Measurements from ENCODE around the gene WDR73. TPM values are rescaled to one million over a fixed set of nuclear protein-coding genes. Genes with fewer than 3 reads are reported as not detected.
A peak's percentile ranks its signal among the peaks of the same experiment; 100 is the strongest.

Gene WDR73
- total RNA-seq, 1 experiment from 2014 or later, result 35.7 TPM

DNA sequence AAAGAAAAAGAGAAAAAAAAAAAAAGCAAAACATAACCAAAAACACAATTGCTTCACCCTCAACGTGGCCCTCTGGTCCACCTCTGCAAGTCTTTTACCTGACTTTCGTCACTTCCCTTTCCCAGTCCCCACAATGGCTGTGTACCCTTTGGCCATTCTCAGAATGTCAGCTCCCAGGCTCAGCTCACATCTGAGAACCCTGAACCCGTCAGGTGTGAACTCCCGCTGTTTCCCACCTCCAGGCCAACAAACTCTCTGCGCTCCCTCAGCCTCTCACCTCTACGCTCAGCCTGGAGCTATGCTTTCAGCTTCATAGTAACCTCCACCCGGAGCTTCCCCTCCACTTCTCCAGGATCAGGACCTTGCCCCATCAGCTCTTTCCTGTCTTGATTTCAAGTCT is 29.7 kb downstream of the WDR73 start:
- Histone ChIP-seq H3K36me3 (ENCODE audit: insufficient read depth, low read length) (peaks cover 29% of the 10 kb centered on the region), H3K9me3 (ENCODE audit: low read length) (peaks cover 24% of the 10 kb centered on the region), H4K20me1 (ENCODE audit: insufficient read depth, low read depth, low read length) (no peaks in the 10 kb centered on the region), H3K4me2 (ENCODE audit: low read depth, low read length, poor library complexity, severe bottlenecking) (no peak overlapping the region), H3K4me1 (ENCODE audit: low read length) (no peaks in the 10 kb centered on the region), H3K79me2 (ENCODE audit: low read length) (no peaks in the 10 kb centered on the region), H3K4me3 (ENCODE audit: low read length) (no peak overlapping the region), H3K27ac (ENCODE audit: low read length) (no peak overlapping the region), H2AFZ (ENCODE audit: low read length) (no peak overlapping the region), H3K9ac (ENCODE audit: low read length) (no peak overlapping the region), H3K27me3 (ENCODE audit: low read length) (no peaks in the 10 kb centered on the region), H3K9me2 (replicated peaks; ENCODE audit: insufficient read depth, low read length) (no peaks in the 10 kb centered on the region)
- DNase-seq, result no peak

DNA sequence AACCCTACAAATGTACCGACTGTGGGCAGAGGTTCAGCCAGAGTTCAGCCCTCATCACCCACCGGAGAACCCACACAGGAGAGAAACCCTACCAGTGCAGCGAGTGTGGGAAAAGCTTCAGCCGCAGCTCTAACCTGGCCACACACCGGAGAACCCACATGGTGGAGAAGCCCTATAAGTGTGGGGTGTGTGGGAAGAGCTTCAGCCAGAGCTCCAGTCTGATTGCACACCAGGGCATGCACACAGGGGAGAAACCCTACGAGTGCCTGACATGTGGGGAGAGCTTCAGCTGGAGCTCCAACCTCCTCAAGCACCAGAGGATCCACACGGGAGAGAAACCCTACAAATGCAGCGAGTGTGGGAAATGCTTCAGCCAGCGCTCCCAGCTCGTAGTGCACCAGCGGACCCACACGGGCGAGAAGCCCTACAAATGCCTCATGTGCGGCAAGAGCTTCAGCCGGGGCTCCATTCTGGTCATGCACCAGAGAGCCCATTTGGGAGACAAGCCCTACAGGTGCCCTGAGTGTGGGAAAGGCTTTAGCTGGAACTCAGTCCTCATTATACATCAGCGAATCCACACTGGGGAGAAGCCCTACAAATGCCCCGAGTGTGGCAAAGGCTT is 32.6 kb downstream of the WDR73 start:
- Histone ChIP-seq H2AFZ (ENCODE audit: low read length) (no peak overlapping the region), H3K27me3 (ENCODE audit: low read length) (no peaks in the 10 kb centered on the region), H3K9ac (ENCODE audit: low read length) (no peak overlapping the region), H4K20me1 (ENCODE audit: insufficient read depth, low read depth, low read length) (no peaks in the 10 kb centered on the region), H3K9me2 (replicated peaks; ENCODE audit: insufficient read depth, low read length) (no peaks in the 10 kb centered on the region), H3K36me3 (ENCODE audit: insufficient read depth, low read length) (peaks cover 32% of the 10 kb centered on the region), H3K4me2 (ENCODE audit: low read depth, low read length, poor library complexity, severe bottlenecking) (no peak overlapping the region), H3K27ac (ENCODE audit: low read length) (no peak overlapping the region), H3K4me1 (ENCODE audit: low read length) (no peaks in the 10 kb centered on the region), H3K79me2 (ENCODE audit: low read length) (peaks cover 1% of the 10 kb centered on the region; the same call in 1 of the 2 replicates), H3K4me3 (ENCODE audit: low read length) (no peak overlapping the region), H3K9me3 (ENCODE audit: low read length) (peaks cover 24% of the 10 kb centered on the region)
- no peak for DNase-seq

DNA sequence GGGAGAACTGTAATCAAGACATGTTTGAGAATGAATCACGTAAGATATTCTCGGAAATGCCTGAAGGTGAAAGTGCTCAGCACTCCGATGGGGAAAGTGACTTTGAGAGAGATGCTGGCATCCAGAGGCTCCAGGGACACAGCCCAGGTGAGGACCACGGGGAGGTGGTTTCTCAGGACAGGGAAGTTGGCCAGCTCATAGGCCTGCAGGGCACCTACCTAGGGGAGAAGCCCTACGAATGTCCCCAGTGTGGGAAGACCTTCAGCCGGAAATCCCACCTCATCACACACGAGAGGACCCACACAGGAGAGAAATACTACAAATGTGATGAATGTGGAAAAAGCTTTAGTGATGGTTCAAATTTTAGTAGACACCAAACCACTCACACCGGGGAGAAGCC is 33.5 kb downstream of the WDR73 start:
- Histone ChIP-seq H3K4me3 (ENCODE audit: low read length) (0 out of 2 replicates have a peak overlapping the region, but pooled peaks have one; percentile 12), H3K36me3 (ENCODE audit: insufficient read depth, low read length) (peaks cover 34% of the 10 kb centered on the region), H3K9ac (ENCODE audit: low read length) (no peak overlapping the region), H3K27ac (ENCODE audit: low read length) (no peak overlapping the region), H3K4me2 (ENCODE audit: low read depth, low read length, poor library complexity, severe bottlenecking) (no peak overlapping the region), H3K9me2 (replicated peaks; ENCODE audit: insufficient read depth, low read length) (no peaks in the 10 kb centered on the region), H3K9me3 (ENCODE audit: low read length) (peaks cover 24% of the 10 kb centered on the region), H3K79me2 (ENCODE audit: low read length) (peaks cover 5% of the 10 kb centered on the region; the same call in 1 of the 2 replicates), H3K4me1 (ENCODE audit: low read length) (no peaks in the 10 kb centered on the region), H2AFZ (ENCODE audit: low read length) (no peak overlapping the region), H4K20me1 (ENCODE audit: insufficient read depth, low read depth, low read length) (no peaks in the 10 kb centered on the region), H3K27me3 (ENCODE audit: low read length) (no peaks in the 10 kb centered on the region)
- DNase-seq, result no peak

DNA sequence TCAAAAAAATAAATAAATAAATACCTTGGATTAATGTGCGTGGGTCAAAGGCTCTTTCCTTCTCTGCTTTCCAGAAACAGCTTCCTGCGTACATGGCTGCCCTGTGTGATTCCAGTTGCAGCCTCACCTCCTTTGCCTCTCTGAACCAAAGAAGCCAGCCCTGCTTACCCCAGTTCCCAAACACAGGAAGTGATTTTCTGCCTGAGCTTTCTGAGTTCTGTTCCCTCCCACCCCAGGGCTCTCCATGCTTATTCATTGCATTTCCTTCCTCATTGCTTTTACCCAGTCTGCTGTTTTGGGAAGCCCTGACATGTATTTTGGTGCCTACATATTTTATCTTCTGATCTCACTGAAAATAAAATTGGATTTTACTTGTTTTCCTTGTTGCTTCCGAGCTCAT is 37.8 kb downstream of the WDR73 start:
- H3K9ac ChIP-seq (ENCODE audit: low read length), result no peak overlapping the region
- H3K4me3 ChIP-seq (ENCODE audit: low read length), result no peak overlapping the region
- H3K27ac ChIP-seq (ENCODE audit: low read length), result no peak overlapping the region
- H3K36me3 ChIP-seq (ENCODE audit: insufficient read depth, low read length), result peaks cover 17% of the 10 kb centered on the region
- H3K79me2 ChIP-seq (ENCODE audit: low read length), result peaks cover 5% of the 10 kb centered on the region; the same call in 1 of the 2 replicates
- no peak for DNase-seq
- H2AFZ ChIP-seq (ENCODE audit: low read length), result no peak overlapping the region
- peaks cover 9% of the 10 kb centered on the region for H3K9me3 ChIP-seq (ENCODE audit: low read length)
- no peak overlapping the region for H3K4me2 ChIP-seq (ENCODE audit: low read depth, low read length, poor library complexity, severe bottlenecking)
- no peaks in the 10 kb centered on the region for H3K9me2 ChIP-seq (replicated peaks; ENCODE audit: insufficient read depth, low read length)
- H3K4me1 ChIP-seq (ENCODE audit: low read length), result no peaks in the 10 kb centered on the region
- no peaks in the 10 kb centered on the region for H4K20me1 ChIP-seq (ENCODE audit: insufficient read depth, low read depth, low read length)
- no peaks in the 10 kb centered on the region for H3K27me3 ChIP-seq (ENCODE audit: low read length)

DNA sequence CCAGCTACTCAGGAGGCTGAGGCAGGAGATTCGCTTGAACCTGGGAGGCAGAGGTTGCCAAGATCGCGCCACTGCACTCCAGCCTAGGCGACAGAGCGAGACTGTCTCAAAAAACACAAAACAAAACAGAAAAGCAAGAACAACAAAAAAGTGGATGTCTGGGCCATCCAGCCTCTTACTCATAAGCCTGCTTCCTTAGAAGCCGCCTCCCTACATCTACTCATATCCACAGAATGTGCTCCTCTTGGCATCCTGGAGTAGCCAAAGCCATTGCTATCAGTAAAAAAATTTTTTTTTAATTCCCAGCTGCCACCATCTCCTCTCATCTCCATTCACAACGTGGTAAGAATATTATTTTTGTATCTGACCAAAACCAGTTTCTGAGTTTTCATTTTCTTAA is 42.5 kb downstream of the WDR73 start:
- Histone ChIP-seq H3K9ac (ENCODE audit: low read length) (no peak overlapping the region), H3K4me1 (ENCODE audit: low read length) (0 out of 2 replicates have a peak, but pooled peaks cover 3% of the 10 kb centered on the region), H3K9me3 (ENCODE audit: low read length) (no peaks in the 10 kb centered on the region), H3K9me2 (replicated peaks; ENCODE audit: insufficient read depth, low read length) (no peaks in the 10 kb centered on the region), H2AFZ (ENCODE audit: low read length) (no peak overlapping the region), H3K27me3 (ENCODE audit: low read length) (no peaks in the 10 kb centered on the region), H3K36me3 (ENCODE audit: insufficient read depth, low read length) (peaks cover 3% of the 10 kb centered on the region), H3K27ac (ENCODE audit: low read length) (no peak overlapping the region), H3K4me3 (ENCODE audit: low read length) (no peak overlapping the region), H3K79me2 (ENCODE audit: low read length) (peaks cover 18% of the 10 kb centered on the region; the same call in 1 of the 2 replicates), H4K20me1 (ENCODE audit: insufficient read depth, low read depth, low read length) (no peaks in the 10 kb centered on the region), H3K4me2 (ENCODE audit: low read depth, low read length, poor library complexity, severe bottlenecking) (no peak overlapping the region)
- no peak for DNase-seq

DNA sequence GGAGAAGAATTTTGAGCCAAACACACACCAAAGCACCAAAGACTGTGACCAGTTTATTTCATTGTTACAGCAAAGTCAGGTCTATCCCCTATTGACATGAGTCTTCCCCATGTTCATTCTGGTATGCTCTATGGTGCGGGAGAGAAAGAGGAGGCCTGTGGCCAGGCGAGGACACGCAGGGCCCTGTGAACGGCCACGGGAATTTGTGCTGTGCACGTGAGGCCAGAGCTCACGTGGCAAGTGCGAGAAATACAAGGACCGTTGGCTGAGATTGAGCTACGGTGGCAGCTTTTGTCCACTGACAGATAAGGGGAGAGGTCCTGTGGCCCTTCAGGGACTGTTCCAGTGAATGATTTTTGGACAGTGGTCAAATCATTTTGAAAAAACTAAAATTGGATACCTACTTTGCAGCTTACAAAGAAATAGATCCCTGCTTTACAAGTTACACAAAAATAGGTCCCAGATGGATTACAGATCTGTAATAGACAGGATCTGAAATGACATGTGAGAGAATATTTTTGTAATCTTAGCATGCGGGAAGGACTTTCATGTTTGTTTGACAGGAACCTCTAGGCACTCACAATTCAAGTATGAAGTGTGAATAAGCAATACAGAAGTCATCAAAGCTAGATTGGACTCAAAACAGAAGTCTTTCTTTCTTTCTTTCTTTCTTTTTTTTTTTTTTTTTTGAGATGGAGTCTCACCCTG is 44.1 kb downstream of the WDR73 start:
- Histone ChIP-seq H4K20me1 (ENCODE audit: insufficient read depth, low read depth, low read length) (no peaks in the 10 kb centered on the region), H3K79me2 (ENCODE audit: low read length) (peaks cover 28% of the 10 kb centered on the region), H3K4me2 (ENCODE audit: low read depth, low read length, poor library complexity, severe bottlenecking) (no peak overlapping the region), H2AFZ (ENCODE audit: low read length) (no peak overlapping the region), H3K27me3 (ENCODE audit: low read length) (no peaks in the 10 kb centered on the region), H3K9me3 (ENCODE audit: low read length) (no peaks in the 10 kb centered on the region), H3K4me3 (ENCODE audit: low read length) (no peak overlapping the region), H3K9ac (ENCODE audit: low read length) (no peak overlapping the region), H3K36me3 (ENCODE audit: insufficient read depth, low read length) (peaks cover 6% of the 10 kb centered on the region; the same call in 1 of the 2 replicates), H3K9me2 (replicated peaks; ENCODE audit: insufficient read depth, low read length) (no peaks in the 10 kb centered on the region), H3K27ac (ENCODE audit: low read length) (no peak overlapping the region), H3K4me1 (ENCODE audit: low read length) (0 out of 2 replicates have a peak, but pooled peaks cover 3% of the 10 kb centered on the region)
- DNase-seq, result no peak

DNA sequence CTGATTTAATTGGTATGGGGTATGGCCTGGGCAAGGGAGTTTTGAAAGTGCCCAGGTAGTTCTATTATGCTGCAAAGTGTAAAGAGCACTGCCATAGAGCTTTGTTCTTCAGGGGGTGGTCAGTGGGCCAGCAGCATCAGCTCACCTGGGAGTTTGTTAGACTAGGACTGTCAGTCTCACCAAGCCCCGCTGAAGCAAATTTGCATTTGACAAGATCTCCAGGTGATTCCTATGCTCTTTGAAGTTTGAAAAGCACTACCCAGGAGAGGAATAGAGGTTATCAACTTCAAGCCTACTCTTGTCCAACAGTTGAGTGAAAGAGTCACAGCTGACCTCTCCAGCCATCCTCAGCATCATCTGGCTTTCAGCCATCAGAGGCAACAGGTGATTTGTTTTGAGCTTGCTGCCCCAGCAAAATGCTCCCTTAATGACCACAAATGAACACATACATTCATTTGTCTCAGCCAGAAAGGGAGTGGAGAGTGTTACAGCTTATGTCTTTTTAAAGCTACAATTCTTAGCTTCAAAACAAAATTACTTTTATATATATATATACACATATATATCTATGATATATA is 45.3 kb downstream of the WDR73 start:
- Histone ChIP-seq H3K27ac (ENCODE audit: low read length) (no peak overlapping the region), H3K9me3 (ENCODE audit: low read length) (no peaks in the 10 kb centered on the region), H3K4me1 (ENCODE audit: low read length) (peaks cover 4% of the 10 kb centered on the region; the same call in 1 of the 2 replicates), H3K27me3 (ENCODE audit: low read length) (no peaks in the 10 kb centered on the region), H3K36me3 (ENCODE audit: insufficient read depth, low read length) (peaks cover 7% of the 10 kb centered on the region; the same call in 1 of the 2 replicates), H3K9ac (ENCODE audit: low read length) (no peak overlapping the region), H3K79me2 (ENCODE audit: low read length) (peaks cover 29% of the 10 kb centered on the region), H2AFZ (ENCODE audit: low read length) (no peak overlapping the region), H4K20me1 (ENCODE audit: insufficient read depth, low read depth, low read length) (no peaks in the 10 kb centered on the region), H3K4me3 (ENCODE audit: low read length) (no peak overlapping the region), H3K4me2 (ENCODE audit: low read depth, low read length, poor library complexity, severe bottlenecking) (no peak overlapping the region), H3K9me2 (replicated peaks; ENCODE audit: insufficient read depth, low read length) (no peaks in the 10 kb centered on the region)
- no peak for DNase-seq

DNA sequence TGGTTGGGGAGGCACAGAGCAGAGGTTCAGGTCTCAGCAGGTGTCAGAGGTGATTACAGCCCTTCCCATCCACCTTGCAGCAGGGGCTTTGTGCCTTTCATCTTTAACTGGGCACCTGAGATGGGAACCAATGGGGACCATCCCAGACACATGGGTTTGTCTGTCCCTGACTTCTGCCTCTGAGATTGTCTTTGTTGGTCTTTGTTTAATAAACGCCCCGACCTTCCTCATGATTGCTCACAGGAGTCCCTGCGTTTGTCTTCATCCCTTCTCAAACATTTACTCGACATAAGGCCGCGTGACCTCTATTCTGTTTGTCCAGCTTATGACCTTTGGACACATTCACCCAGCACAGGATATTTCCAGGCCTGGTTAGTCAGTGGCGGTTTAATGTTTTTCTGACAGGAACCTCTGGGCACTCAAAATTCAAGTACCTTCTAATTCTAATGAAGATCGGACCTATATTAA is 47.4 kb downstream of the WDR73 start:
- H3K9me2 ChIP-seq (replicated peaks; ENCODE audit: insufficient read depth, low read length), result no peaks in the 10 kb centered on the region

More for the DNA sequence above, 47.4 kb downstream of the WDR73 start:
- no peaks in the 10 kb centered on the region for H4K20me1 ChIP-seq (ENCODE audit: insufficient read depth, low read depth, low read length)
- peaks cover 13% of the 10 kb centered on the region for H3K4me1 ChIP-seq (ENCODE audit: low read length)
- no peak for DNase-seq
- no peak overlapping the region for H3K4me2 ChIP-seq (ENCODE audit: low read depth, low read length, poor library complexity, severe bottlenecking)
- peaks cover 7% of the 10 kb centered on the region; the same call in 1 of the 2 replicates for H3K36me3 ChIP-seq (ENCODE audit: insufficient read depth, low read length)
- no peak overlapping the region for H3K9ac ChIP-seq (ENCODE audit: low read length)
- no peak overlapping the region for H3K27ac ChIP-seq (ENCODE audit: low read length)
- H3K27me3 ChIP-seq (ENCODE audit: low read length), result no peaks in the 10 kb centered on the region
- no peak overlapping the region for H3K4me3 ChIP-seq (ENCODE audit: low read length)
- no peak overlapping the region for H2AFZ ChIP-seq (ENCODE audit: low read length)
- H3K79me2 ChIP-seq (ENCODE audit: low read length), result peaks cover 39% of the 10 kb centered on the region
- H3K9me3 ChIP-seq (ENCODE audit: low read length), result no peaks in the 10 kb centered on the region

All from Karpas-422 (cell line).